T-helper 2 cell (primary cell): ENCODE results near the gene ERGIC2.
A peak's percentile ranks its signal among the peaks of the same experiment; 100 is the strongest.

ENCODE experiments used
- DNase-seq, 5 experiments: peaks; one replicate each; pipeline versions ENCODE4 v3.0.0 to v3.0.0-alpha.2; 2012 to 2022

The ERGIC2 gene

GRCh38 chr12:29374012-29374411 is 7.0 kb downstream of the ERGIC2 start:
- DNase-seq, result no peak

DNA sequence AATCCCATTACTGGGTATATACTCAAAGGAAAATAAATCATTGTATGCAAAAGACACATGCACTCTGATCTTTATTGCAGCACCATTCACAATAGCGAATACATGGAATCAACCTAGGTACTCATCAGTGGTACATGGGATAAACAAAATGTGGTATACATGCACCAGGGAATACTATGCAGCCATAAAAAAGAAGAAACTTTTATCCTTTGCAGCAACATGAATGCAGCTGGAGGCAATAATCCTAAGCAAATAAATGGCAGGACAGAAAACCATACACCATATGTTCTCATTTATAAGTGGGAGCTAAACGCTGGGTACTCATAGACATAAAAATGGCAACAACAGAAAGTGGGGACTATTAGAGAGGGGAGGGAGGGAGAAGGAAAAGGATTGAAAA is 15.9 kb downstream of the ERGIC2 start:
- no peak for DNase-seq

DNA sequence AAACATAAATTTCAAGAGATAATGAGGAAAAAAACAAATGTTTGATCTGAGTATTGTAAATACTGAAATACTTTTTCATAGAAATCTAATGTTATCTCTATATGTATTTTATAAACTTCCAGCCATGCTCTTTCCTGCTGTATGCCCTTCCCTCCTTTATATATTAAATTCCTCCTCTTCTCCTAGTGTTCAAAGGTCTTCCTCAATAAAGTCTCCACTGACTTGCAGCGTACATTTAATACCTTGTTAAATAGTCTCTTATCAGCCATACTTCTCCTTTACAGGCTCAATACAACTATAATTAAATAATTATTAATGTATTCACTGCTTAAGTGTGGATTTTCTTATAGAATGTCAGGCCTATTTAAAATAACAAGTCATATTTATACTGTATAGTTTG is 26.0 kb downstream of the ERGIC2 start:
- DNase-seq, result no peak

- no peak for DNase-seq
Measured at GRCh38 chr12:29350080-29350479, 30.9 kb downstream of the ERGIC2 start.

DNA sequence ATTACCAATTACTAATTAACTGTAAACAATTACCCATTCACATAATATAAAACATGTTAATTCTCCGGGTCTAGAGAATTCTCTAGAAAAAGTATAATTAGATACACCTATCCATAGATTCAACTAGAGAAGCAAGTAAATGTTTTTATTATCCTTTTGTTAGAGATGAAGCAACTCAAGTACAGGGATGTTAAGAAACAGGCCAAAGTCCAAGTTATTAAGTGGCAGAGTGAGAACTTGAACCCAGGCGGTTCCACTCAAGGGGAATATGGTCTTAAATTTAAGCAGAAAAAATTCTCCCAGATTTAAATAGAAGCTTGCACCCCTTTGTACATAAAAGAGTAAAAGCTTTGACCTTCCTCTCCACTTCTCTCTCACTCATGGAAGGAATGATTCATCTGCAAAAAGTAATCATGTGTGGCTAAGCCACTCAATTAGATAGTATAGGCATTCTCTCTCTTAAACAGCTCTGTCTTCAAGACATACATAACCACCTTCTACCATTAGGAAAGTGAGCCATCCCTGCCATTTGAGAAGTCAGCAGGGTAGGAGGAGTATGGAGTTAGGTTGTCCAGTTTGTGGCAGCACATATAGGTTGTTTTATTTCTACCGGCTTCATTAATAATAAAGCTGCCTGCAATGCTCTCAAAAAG is 34.1 kb downstream of the ERGIC2 start:
- DNase-seq, result no peak

DNA sequence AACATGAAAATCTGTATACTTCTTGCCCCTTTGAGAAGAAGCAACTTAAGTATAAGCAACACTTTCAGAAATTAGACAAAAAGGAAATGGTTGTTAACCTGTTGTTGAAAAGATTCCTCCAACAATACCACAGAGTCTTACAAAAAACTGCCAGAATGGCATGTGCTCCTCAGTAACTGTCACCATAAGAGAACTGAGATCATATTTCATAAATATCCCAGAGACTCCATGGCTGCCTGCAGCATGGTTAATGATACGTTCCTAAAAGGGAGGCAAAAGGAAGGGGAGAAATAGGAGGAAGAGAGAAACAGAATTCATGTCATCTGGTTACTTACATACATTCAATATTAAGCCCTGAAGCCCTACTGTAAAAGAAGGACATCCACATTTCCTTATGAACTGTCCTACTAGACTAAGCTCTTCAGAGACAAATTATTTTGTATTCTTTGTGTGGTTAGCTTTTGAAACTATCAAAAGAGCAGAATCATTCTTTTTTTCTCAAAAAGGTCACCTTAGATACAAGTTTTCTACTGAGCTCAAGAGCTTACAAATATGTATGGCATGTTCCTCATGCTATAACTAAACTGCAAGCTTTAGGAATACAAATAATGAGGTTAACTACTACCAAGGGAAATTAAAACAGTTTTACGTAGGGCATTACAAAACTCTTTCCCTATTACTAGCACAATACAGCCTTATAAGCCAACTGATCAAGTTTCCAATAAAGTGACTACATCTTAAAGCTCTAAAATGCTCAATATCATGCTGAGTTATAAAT is 37.8 kb downstream of the ERGIC2 start:
- no peak for DNase-seq

DNA sequence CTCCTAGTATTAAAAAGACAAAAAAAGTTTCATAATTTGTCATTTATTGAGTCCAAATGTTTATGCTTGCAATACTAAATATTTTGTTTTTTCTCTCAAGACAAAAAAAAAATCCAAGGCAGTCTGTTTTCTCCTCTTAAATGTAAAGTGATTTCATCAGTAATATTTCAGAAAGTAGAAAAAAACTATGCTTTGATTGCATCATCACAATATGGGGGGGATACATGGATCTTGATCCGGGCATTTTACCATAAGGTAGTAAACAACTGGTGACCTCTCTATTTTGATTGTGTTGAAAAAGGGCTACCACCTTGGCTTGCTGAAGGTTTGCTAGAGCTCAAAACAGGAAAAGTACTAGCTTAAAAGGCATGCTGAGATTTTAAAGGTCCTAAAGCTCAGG is 43.6 kb downstream of the ERGIC2 start:
- DNase-seq, result no peak

- no peak for DNase-seq
Measured at GRCh38 chr12:29334937-29335336, 46.0 kb downstream of the ERGIC2 start.

- DNase-seq, result no peak
Measured at GRCh38 chr12:29333178-29333577, 47.8 kb downstream of the ERGIC2 start.

DNA sequence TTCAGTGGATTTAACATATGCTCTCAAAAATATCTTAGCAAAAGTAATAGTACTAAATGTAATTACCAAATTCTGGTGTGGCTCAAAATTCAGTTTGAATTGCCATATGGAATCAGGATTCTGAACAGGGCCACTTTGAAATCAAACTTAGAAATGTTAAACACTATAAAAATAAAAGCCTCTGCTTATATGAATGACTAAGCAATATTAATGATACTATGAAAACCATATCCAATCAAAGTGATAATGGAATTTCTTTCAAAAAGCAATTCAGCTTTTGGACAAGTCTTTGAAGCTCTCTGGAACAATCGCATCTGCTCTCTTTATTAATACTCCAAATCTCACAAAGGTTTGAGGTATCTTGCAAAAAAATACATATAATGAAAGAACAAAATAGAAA is 51.6 kb downstream of the ERGIC2 start:
- DNase-seq, result no peak

DNA sequence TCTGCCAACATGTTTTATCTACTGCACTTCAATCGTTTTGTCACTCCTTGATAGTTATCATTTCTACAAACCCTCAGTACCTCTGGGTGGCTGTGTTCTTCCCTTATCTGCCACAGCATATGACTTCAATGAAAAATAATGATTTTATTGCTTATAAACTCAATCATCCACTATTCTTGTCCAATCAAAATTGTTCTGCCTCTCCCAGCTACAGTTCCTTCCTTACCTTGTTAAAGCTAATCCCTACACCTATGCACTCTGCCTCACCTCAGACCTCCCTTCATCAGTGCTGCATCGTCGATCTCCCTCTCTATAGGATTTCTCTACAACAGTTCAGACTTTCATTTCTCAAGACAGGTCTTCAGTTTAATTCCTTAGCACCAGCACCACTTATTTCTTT is 58.8 kb downstream of the ERGIC2 start:
- DNase-seq, result no peak

GRCh38 chr12:29320295-29321085 is 60.5 kb downstream of the ERGIC2 start:
- DNase-seq, result no peak

- peak in 3 of 5 experiments; percentile 10 to 82 (median 26) for DNase-seq
Measured at GRCh38 chr12:29317556-29318363, 63.2 kb downstream of the ERGIC2 start.

- DNase-seq, result no peak
Measured at GRCh38 chr12:29316752-29317151, 64.2 kb downstream of the ERGIC2 start.

DNA sequence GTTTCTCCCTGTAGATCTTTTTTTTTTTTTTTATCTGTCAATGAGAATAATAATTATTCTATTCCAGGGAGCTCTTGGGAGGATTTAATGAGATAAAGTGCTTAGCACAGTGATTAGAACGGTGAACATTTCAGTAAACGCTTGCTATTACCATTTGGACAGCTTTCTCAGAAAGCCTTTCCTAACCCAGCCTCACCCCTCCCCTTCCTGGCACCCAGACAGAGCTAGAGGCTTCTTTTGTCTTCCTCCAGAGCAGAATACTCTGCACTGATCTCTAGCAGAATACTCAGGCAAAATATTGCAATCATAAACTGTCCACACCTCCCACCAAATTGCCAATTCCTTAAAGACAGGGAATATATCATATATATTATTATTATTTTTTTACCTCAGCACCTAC is 66.6 kb downstream of the ERGIC2 start:
- no peak for DNase-seq

- no peak for DNase-seq
Measured at GRCh38 chr12:29310899-29311298, 70.1 kb downstream of the ERGIC2 start.

DNA sequence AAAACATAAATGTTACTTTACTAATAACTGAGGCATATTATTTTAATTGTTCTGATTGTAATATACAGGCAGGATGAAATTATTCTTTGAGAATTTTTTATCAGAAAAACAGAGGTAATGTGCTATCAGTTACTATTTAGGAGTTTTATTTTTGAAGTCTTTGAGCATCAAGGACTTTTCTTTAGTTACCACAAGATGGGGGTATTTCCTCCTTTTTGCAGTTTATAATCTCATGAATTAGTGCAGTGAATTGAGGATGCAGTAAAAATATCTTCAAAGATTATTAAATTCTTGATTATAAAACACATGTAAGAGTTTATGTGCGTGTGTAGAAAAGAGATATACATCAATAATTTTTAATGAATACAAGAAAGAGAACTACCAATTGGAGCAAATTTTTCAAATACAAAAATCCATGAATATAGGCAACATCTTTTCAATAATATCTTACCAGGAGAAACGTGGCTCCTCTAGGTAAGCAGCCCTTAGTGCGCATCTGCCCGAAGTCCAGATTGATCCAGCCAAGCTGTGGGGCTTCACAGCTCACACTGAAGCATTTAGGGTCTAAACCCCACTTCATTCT is 71.6 kb downstream of the ERGIC2 start:
- peak in 1 of 5 experiments; percentile 16 for DNase-seq

DNA sequence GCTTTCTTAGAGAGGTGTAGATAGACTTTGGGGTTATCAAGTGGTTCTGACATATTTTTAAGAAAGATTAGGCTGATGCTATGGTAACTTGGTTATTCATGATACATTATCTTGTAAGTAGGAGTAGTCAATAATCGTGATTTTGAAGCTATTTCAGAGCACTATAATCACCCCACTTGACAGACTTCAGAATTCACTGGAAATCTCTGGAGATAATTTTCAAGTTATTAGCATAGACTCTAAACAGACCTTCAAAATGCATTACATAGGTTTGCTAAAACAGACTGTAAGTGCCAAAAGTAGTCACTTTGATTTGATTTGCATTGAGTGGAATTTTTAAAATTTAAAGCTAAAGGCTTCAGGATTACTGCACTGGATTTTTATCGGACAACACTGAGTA is 74.3 kb downstream of the ERGIC2 start:
- no peak for DNase-seq

GRCh38 chr12:29306266-29306665 is 74.7 kb downstream of the ERGIC2 start:
- no peak for DNase-seq

DNA sequence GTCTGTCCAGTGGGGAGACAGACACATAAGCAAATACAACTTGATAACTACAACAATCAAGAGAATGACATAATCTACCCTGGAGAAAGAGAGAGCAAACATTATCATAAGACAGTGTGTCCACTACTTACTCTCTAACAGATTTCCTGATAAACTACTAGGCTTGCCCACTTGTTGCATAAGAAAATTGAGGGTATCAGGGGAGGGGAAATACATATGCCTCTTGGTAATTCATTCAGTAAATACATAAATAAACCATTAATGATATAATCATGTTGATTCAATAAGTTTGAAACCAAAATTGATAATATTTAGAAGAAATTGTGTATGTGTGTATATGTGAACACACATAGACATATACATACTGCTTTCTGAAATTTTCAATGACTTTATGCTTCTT is 76.6 kb downstream of the ERGIC2 start:
- no peak for DNase-seq

GRCh38 chr12:29301114-29301513 is 79.9 kb downstream of the ERGIC2 start:
- DNase-seq, result no peak

- no peak for DNase-seq
Measured at GRCh38 chr12:29299633-29300032, 81.3 kb downstream of the ERGIC2 start.
